ENCODE data around the gene TDG. TPM values are rescaled to one million over a fixed set of nuclear protein-coding genes. Genes with fewer than 3 reads are reported as not detected.
A peak's percentile ranks its signal among the peaks of the same experiment; 100 is the strongest.

Gene TDG
- polyA plus RNA-seq, result 10 to 100 TPM; 14.6 to 15.5 TPM

GRCh38 chr12:103965590-103966504 lies at the start of gene TDG:
Gene TDG (plus strand): TSS chr12:103965872. CDS start chr12:103966038, 166 bp downstream.
- WGBS, 2 donors, result 6 to 7% methylated on average over 59 to 64 of the region's 64 CpGs
- Histone ChIP-seq H3K27ac (ENCODE audit: low read depth in 2 of 2, low read length in 1 of 2) (peak within 1 kb of the TSS; percentile 90 to 97), H3K4me3 (ENCODE audit: low read depth in 1 of 2, low read length in 2 of 2) (peak within 1 kb of the TSS; percentile 83 to 87), H3K9me3 (ENCODE audit: control insufficient read depth in 2 of 2, insufficient read depth in 1 of 2, low read depth in 1 of 2, low read length in 1 of 2) (no peaks in the 10 kb centered on the region), H3K27me3 (ENCODE audit: control insufficient read depth in 1 of 2, insufficient read depth in 2 of 2, low read length in 2 of 2) (no peaks in the 10 kb centered on the region), H3K4me1 (ENCODE audit: control insufficient read depth in 2 of 2, insufficient read depth in 2 of 2, low read length in 1 of 2) (peaks cover 0 to 4% of the 10 kb centered on the region in 2 donors), H3K36me3 (ENCODE audit: control insufficient read depth in 2 of 2, insufficient read depth in 2 of 2, low read length in 1 of 2) (no peaks in the 10 kb centered on the region)

- no peaks in the 10 kb centered on the region for H3K9me3 ChIP-seq (ENCODE audit: control insufficient read depth in 2 of 2, insufficient read depth in 1 of 2, low read depth in 1 of 2, low read length in 1 of 2)
- H3K4me1 ChIP-seq (ENCODE audit: control insufficient read depth in 2 of 2, insufficient read depth in 2 of 2, low read length in 1 of 2), result no peaks in the 10 kb centered on the region
- no peak overlapping the region for H3K27ac ChIP-seq (ENCODE audit: low read depth in 2 of 2, low read length in 1 of 2)
- H3K27me3 ChIP-seq (ENCODE audit: control insufficient read depth in 1 of 2, insufficient read depth in 2 of 2, low read length in 2 of 2), result no peaks in the 10 kb centered on the region
- 74 to 77% methylated on average over 3 of the region's 3 CpGs for WGBS, 2 donors
- no peak overlapping the region for H3K4me3 ChIP-seq (ENCODE audit: low read depth in 1 of 2, low read length in 2 of 2)
- H3K36me3 ChIP-seq (ENCODE audit: control insufficient read depth in 2 of 2, insufficient read depth in 2 of 2, low read length in 1 of 2), result no peaks in the 10 kb centered on the region
Measured at GRCh38 chr12:103917873-103918272, 47.8 kb upstream of the TDG start.

DNA sequence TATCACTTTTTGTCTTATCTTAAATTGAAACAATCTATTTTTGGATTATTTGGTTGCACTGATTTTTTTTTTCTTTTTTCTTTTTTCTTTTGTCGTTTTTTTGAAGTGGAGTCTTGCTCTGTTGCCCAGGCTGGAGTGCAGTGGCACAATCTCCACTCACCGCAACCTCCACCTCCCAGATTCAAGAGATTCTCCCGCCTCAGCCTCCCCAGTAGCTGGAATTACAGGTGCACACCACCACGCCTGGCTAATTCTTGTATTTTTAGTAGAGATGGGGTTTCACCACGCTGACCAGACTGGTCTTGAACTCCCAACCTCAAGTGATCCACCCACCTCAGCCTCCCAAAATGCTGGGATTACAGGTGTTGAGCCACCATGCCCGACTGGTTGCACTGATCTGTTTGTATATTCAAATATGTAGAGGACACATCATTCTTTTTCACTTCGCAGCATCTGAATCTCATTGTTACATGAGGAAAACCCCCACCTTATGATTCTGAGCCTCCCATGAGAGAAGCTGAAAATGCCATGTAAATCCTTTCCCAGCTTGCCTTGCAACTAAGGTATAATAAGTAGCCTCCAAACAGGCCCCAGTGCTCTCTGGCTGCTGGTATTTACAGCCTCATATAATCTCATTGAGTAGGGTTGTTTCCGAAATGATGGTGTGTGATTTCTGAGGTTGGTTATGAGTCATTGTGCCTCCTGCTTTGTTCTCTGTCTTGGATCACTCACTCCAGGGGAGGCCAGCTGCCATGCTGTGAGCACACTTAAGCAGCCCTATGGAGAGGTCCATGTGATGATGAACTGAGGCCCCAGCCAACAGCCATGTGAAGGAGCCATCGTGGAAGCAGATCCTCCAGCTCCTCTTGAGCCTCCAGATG lies 40.7 kb upstream of the TDG start:
- Histone ChIP-seq H3K9me3 (ENCODE audit: control insufficient read depth in 2 of 2, insufficient read depth in 1 of 2, low read depth in 1 of 2, low read length in 1 of 2) (no peaks in the 10 kb centered on the region), H3K27me3 (ENCODE audit: control insufficient read depth in 1 of 2, insufficient read depth in 2 of 2, low read length in 2 of 2) (no peaks in the 10 kb centered on the region), H3K27ac (ENCODE audit: low read depth in 2 of 2, low read length in 1 of 2) (no peak overlapping the region), H3K4me1 (ENCODE audit: control insufficient read depth in 2 of 2, insufficient read depth in 2 of 2, low read length in 1 of 2) (no peaks in the 10 kb centered on the region), H3K4me3 (ENCODE audit: low read depth in 1 of 2, low read length in 2 of 2) (no peak overlapping the region), H3K36me3 (ENCODE audit: control insufficient read depth in 2 of 2, insufficient read depth in 2 of 2, low read length in 1 of 2) (no peaks in the 10 kb centered on the region)
- WGBS, 2 donors, result 76% methylated on average over 9 of the region's 9 CpGs

- peak overlapping the region; percentile 88 to 92 for H3K27ac ChIP-seq (ENCODE audit: low read depth in 2 of 2, low read length in 1 of 2)
- no peaks in the 10 kb centered on the region for H3K27me3 ChIP-seq (ENCODE audit: control insufficient read depth in 1 of 2, insufficient read depth in 2 of 2, low read length in 2 of 2)
- H3K4me1 ChIP-seq (ENCODE audit: control insufficient read depth in 2 of 2, insufficient read depth in 2 of 2, low read length in 1 of 2), result peaks cover 0 to 2% of the 10 kb centered on the region in 2 donors
- no peaks in the 10 kb centered on the region for H3K9me3 ChIP-seq (ENCODE audit: control insufficient read depth in 2 of 2, insufficient read depth in 1 of 2, low read depth in 1 of 2, low read length in 1 of 2)
- peak overlapping the region; percentile 57 to 58 for H3K4me3 ChIP-seq (ENCODE audit: low read depth in 1 of 2, low read length in 2 of 2)
- 16% methylated on average over 12 of the region's 12 CpGs for WGBS, 2 donors
- no peaks in the 10 kb centered on the region for H3K36me3 ChIP-seq (ENCODE audit: control insufficient read depth in 2 of 2, insufficient read depth in 2 of 2, low read length in 1 of 2)
Measured at GRCh38 chr12:103928682-103929045, 37.0 kb upstream of the TDG start.

GRCh38 chr12:103929046-103929783 lies 36.5 kb upstream of the TDG start:
- Histone ChIP-seq H3K9me3 (ENCODE audit: control insufficient read depth in 2 of 2, insufficient read depth in 1 of 2, low read depth in 1 of 2, low read length in 1 of 2) (no peaks in the 10 kb centered on the region), H3K4me3 (ENCODE audit: low read depth in 1 of 2, low read length in 2 of 2) (peak overlapping the region; percentile 57 to 58), H3K4me1 (ENCODE audit: control insufficient read depth in 2 of 2, insufficient read depth in 2 of 2, low read length in 1 of 2) (peaks cover 0 to 2% of the 10 kb centered on the region in 2 donors), H3K27me3 (ENCODE audit: control insufficient read depth in 1 of 2, insufficient read depth in 2 of 2, low read length in 2 of 2) (no peaks in the 10 kb centered on the region), H3K27ac (ENCODE audit: low read depth in 2 of 2, low read length in 1 of 2) (peak overlapping the region; percentile 88 to 92), H3K36me3 (ENCODE audit: control insufficient read depth in 2 of 2, insufficient read depth in 2 of 2, low read length in 1 of 2) (peaks cover 2 to 4% of the 10 kb centered on the region in 2 donors)
- WGBS, 2 donors, result 0 to 1% methylated on average over 37 of the region's 37 CpGs

- H3K4me3 ChIP-seq (ENCODE audit: low read depth in 1 of 2, low read length in 2 of 2), result peak overlapping the region; percentile 57 to 58
- WGBS, 2 donors, result 0 to 2% methylated on average over 17 to 18 of the region's 18 CpGs
- no peaks in the 10 kb centered on the region for H3K9me3 ChIP-seq (ENCODE audit: control insufficient read depth in 2 of 2, insufficient read depth in 1 of 2, low read depth in 1 of 2, low read length in 1 of 2)
- H3K36me3 ChIP-seq (ENCODE audit: control insufficient read depth in 2 of 2, insufficient read depth in 2 of 2, low read length in 1 of 2), result peaks cover 2 to 6% of the 10 kb centered on the region in 2 donors
- no peaks in the 10 kb centered on the region for H3K27me3 ChIP-seq (ENCODE audit: control insufficient read depth in 1 of 2, insufficient read depth in 2 of 2, low read length in 2 of 2)
- peak overlapping the region; percentile 88 to 92 for H3K27ac ChIP-seq (ENCODE audit: low read depth in 2 of 2, low read length in 1 of 2)
- H3K4me1 ChIP-seq (ENCODE audit: control insufficient read depth in 2 of 2, insufficient read depth in 2 of 2, low read length in 1 of 2), result peaks cover 0 to 2% of the 10 kb centered on the region in 2 donors
Measured at GRCh38 chr12:103929784-103930033, 36.0 kb upstream of the TDG start.

DNA sequence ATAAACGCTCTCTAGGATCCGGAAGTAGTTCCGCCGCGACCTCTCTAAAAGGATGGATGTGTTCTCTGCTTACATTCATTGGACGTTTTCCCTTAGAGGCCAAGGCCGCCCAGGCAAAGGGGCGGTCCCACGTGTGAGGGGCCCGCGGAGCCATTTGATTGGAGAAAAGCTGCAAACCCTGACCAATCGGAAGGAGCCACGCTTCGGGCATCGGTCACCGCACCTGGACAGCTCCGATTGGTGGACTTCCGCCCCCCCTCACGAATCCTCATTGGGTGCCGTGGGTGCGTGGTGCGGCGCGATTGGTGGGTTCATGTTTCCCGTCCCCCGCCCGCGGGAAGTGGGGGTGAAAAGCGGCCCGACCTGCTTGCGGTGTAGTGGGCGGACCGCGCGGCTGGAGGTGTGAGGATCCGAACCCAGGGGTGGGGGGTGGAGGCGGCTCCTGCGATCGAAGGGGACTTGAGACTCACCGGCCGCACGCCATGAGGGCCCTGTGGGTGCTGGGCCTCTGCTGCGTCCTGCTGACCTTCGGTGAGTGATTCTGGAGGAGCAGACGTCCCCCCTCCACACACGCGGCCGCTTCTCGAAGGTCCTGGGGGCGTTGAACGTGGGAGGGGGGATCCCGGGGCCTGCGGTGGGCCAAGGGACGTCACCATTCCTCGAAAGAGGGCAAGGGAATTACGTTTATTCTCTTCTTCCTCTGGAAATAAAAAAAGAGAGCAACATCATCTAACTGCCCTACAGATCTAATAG lies 35.5 kb upstream of the TDG start, which contains the start of gene HSP90B1:
TSS of gene HSP90B1 (plus strand) at position 377 of the 753 bp plus-strand sequence. CDS start at position 483, 106 bp downstream.
- H3K27me3 ChIP-seq (ENCODE audit: control insufficient read depth in 1 of 2, insufficient read depth in 2 of 2, low read length in 2 of 2), result no peaks in the 10 kb centered on the region
- H3K4me1 ChIP-seq (ENCODE audit: control insufficient read depth in 2 of 2, insufficient read depth in 2 of 2, low read length in 1 of 2), result peaks cover 0 to 2% of the 10 kb centered on the region in 2 donors
- peak within 1 kb of the TSS; percentile 90 to 92 for H3K27ac ChIP-seq (ENCODE audit: low read depth in 2 of 2, low read length in 1 of 2)
- peaks cover 2 to 6% of the 10 kb centered on the region in 2 donors for H3K36me3 ChIP-seq (ENCODE audit: control insufficient read depth in 2 of 2, insufficient read depth in 2 of 2, low read length in 1 of 2)
- H3K9me3 ChIP-seq (ENCODE audit: control insufficient read depth in 2 of 2, insufficient read depth in 1 of 2, low read depth in 1 of 2, low read length in 1 of 2), result no peaks in the 10 kb centered on the region
- peak within 1 kb of the TSS; percentile 64 to 90 for H3K4me3 ChIP-seq (ENCODE audit: low read depth in 1 of 2, low read length in 2 of 2)
- WGBS, 2 donors, result 0 to 1% methylated on average over 56 of the region's 56 CpGs

- peak overlapping the region; percentile 71 to 90 for H3K27ac ChIP-seq (ENCODE audit: low read depth in 2 of 2, low read length in 1 of 2)
- H3K9me3 ChIP-seq (ENCODE audit: control insufficient read depth in 2 of 2, insufficient read depth in 1 of 2, low read depth in 1 of 2, low read length in 1 of 2), result no peaks in the 10 kb centered on the region
- H3K4me3 ChIP-seq (ENCODE audit: low read depth in 1 of 2, low read length in 2 of 2), result peak overlapping the region; percentile 64 to 90
- peaks cover 4 to 6% of the 10 kb centered on the region in 2 donors for H3K36me3 ChIP-seq (ENCODE audit: control insufficient read depth in 2 of 2, insufficient read depth in 2 of 2, low read length in 1 of 2)
- peaks cover 0 to 2% of the 10 kb centered on the region in 2 donors for H3K4me1 ChIP-seq (ENCODE audit: control insufficient read depth in 2 of 2, insufficient read depth in 2 of 2, low read length in 1 of 2)
- 1% methylated on average over 37 of the region's 37 CpGs for WGBS, 2 donors
- no peaks in the 10 kb centered on the region for H3K27me3 ChIP-seq (ENCODE audit: control insufficient read depth in 1 of 2, insufficient read depth in 2 of 2, low read length in 2 of 2)
Measured at GRCh38 chr12:103930787-103931735, 34.6 kb upstream of the TDG start.

Measured in esophagus (tissue), 2 donors.